Ishikawa (cell line): Measurements from ENCODE around the gene SEC24D.

Source experiments
- CEBPB ChIP-seq: IDR thresholded peaks from 2 replicates; pipeline ENCODE4 v1.6.1; 2012
- FOXM1 ChIP-seq: IDR thresholded peaks from 2 replicates; pipeline ENCODE4 v1.6.1; 2012; ENCODE audit warnings: low read depth, borderline replicate concordance
- TCF12 ChIP-seq: IDR thresholded peaks from 2 replicates; pipeline ENCODE4 v1.6.1; 2012; ENCODE audit warnings: low read depth
- YY1 ChIP-seq: IDR thresholded peaks from 2 replicates; pipeline ENCODE4 v1.6.1; 2012; ENCODE audit warnings: low read depth

DNA sequence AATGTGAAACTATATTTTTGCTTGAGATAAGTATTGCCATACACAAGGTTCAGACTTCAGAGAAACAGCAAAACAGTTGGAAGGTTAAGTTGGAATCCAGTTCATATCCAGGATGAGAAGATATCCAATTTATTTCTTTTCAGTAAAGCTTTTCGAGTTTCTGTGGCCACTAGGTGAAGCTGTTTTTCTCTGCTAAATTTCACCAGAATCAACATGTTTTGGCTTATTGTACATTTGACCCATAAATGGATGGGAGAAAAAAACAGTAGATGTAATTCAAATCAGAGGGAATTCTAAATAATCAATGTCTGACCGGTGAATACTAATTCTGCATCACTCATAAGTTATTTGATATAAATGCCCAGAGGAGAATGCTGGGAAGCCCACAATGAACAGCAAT, 159.8 kb downstream of the SEC24D start:
- TF ChIP-seq TCF12 = no peak
- no peak for TF ChIP-seq FOXM1
- no peak for TF ChIP-seq CEBPB
- TF ChIP-seq YY1 = no peak
